Fibroblast of pulmonary artery (primary cell): Measurements from ENCODE around the gene AEBP1.

Experiments used
- DNase-seq: peaks from one replicate; pipeline ENCODE4 v3.0.0-alpha.2; 2010; ENCODE audit warnings: low read depth
- H3K4me3 ChIP-seq: replicated peaks from 2 replicates; pipeline ENCODE4 v1.5.1; 2011; ENCODE audit warnings: low read depth, mild to moderate bottlenecking, control low read depth, low read length, moderate library complexity
- CTCF ChIP-seq: IDR thresholded peaks from 2 replicates; pipeline ENCODE4 v1.5.1; 2011; ENCODE audit warnings: mild to moderate bottlenecking, control low read depth, low read length, inconsistent platforms; ENCODE audit errors: missing control alignments

AEBP1 gene

GRCh38 chr7:44159824-44160630 lies 55.9 kb downstream of the AEBP1 start:
- TF ChIP-seq CTCF = no peak
- H3K4me3 ChIP-seq = no peak overlapping the region
- DNase-seq = no peak

- TF ChIP-seq CTCF = no peak
- no peak overlapping the region for H3K4me3 ChIP-seq
- DNase-seq = no peak
Observed at GRCh38 chr7:44161371-44161770, 57.2 kb downstream of the AEBP1 start.

GRCh38 chr7:44162179-44162578 lies 58.0 kb downstream of the AEBP1 start:
- peak; percentile 5 for DNase-seq
- no peak overlapping the region for H3K4me3 ChIP-seq
- TF ChIP-seq CTCF = no peak

- TF ChIP-seq CTCF = no peak
- no peak overlapping the region for H3K4me3 ChIP-seq
- DNase-seq = no peak
Observed at GRCh38 chr7:44162785-44163395, 58.7 kb downstream of the AEBP1 start.

- no peak overlapping the region for H3K4me3 ChIP-seq
- no peak for TF ChIP-seq CTCF
- peak; percentile 73 for DNase-seq
Observed at GRCh38 chr7:44163591-44163990, 59.4 kb downstream of the AEBP1 start.
